Stomach (tissue), 9 donors: ENCODE measurements around the gene ZCCHC7. TPM values are rescaled to one million over a fixed set of nuclear protein-coding genes. Genes with fewer than 3 reads are reported as not detected.

Experiments
- DNase-seq, 2 donors: peaks; one replicate each; pipeline versions ENCODE4 v3.0.0 to v3.0.0-alpha.2; 2013 to 2019
- H3K27ac ChIP-seq, 5 donors: fragments of 200-600 bp in 4 of 5; sonication (generic) in 4 of 5; one replicate each; pipeline ENCODE4 v1.5.1; 2013 to 2019; ENCODE audit warnings: mild to moderate bottlenecking in 1 of 5, moderate library complexity in 1 of 5
- H3K27me3 ChIP-seq, 3 donors: fragments of 200-600 bp; sonication (generic); one replicate each; pipeline ENCODE4 v1.5.1; 2017 to 2019; ENCODE audit warnings: mixed run types in 1 of 3
- H3K36me3 ChIP-seq, 4 donors: fragments of 200-600 bp; sonication (generic); 1 replicate in 3 of 4; 2 replicates in 1 of 4; pipeline ENCODE4 v1.5.1; 2016 to 2019
- H3K4me1 ChIP-seq, 4 donors: fragments of 200-600 bp; sonication (generic); one replicate each; pipeline ENCODE4 v1.5.1; 2016 to 2019
- H3K4me3 ChIP-seq, 4 donors: fragments of 200-600 bp; sonication (generic) in 3 of 4; one replicate each; pipeline ENCODE4 v1.5.1; 2016 to 2019; ENCODE audit warnings: mild to moderate bottlenecking in 1 of 4
- H3K9me3 ChIP-seq, 4 donors: fragments of 200-600 bp; sonication (generic); one replicate each; pipeline ENCODE4 v1.5.1; 2016 to 2019
- CTCF ChIP-seq, 7 experiments: fragments of 450-650 bp in 4 of 7; fragments of 200-600 bp in 3 of 7; sonication (generic) in 3 of 7; IDR thresholded peaks; one replicate each; pipeline ENCODE4 v1.5.1; 2016 to 2019; ENCODE audit warnings: antibody characterized with exemption in 7 of 7, control low read depth in 2 of 7, mild to moderate bottlenecking in 1 of 7
- EP300 ChIP-seq: sonication (generic); formaldehyde crosslinking; IDR thresholded peaks from one replicate; pipeline ENCODE4 v1.6.1; 2017; ENCODE audit warnings: antibody characterized with exemption
- POLR2A ChIP-seq, 4 donors: fragments of 450-650 bp; IDR thresholded peaks; one replicate each; pipeline ENCODE4 v1.6.1; 2016; ENCODE audit warnings: antibody characterized with exemption in 4 of 4, control low read depth in 2 of 4, mild to moderate bottlenecking in 1 of 4, moderate library complexity in 1 of 4
- POLR2AphosphoS5 ChIP-seq, 3 donors: sonication (generic); formaldehyde crosslinking; IDR thresholded peaks; one replicate each; pipeline ENCODE4 v1.6.1; 2016; ENCODE audit warnings: antibody characterized with exemption in 3 of 3
- WGBS, 5 donors: extraction: QIAGEN DNeasy Blood & Tissue Kit in 3 of 5; methylation state at CpG; one replicate each; pipeline versions ENCODE4 v1.1.5 to v1.1.7; 2013 to 2018; 5-methylcytosine and 5-hydroxymethylcytosine counted together
- intact Hi-C: fragments of 100-400 bp; cut with DNase I; formaldehyde crosslinking; loops from one replicate; pipeline ENCODE4 v1.15.1; 2023; ENCODE audit warnings: low total_unique reads
- polyA plus RNA-seq, 3 donors: library from polyadenylated mRNA; stranded (reverse); fragments of 200-250 nt; gene quantifications; one replicate each; pipeline ENCODE4 v1.2.3, GENCODE V29; 2013
- total RNA-seq, 5 donors: library from RNA; depleted of rRNA; stranded (reverse); fragments of >200 nt; gene quantifications; one replicate each; pipeline versions ENCODE4 v1.1.0 to v1.2.3, GENCODE V29; 2014 to 2016
- donor health status: healthy with polysubstance abuse.
- donor health status: Bipolar disorder and iron deficiency.
- donor health status: healthy.

ZCCHC7 gene
- total and polyA plus RNA-seq, 8 donors = 7.9 to 67.1 (median 17.6) TPM

- 64 to 99% (median 71%) methylated on average over 3 to 6 of the region's 6 CpGs for WGBS, 5 donors
These were observed 166.3 kb downstream of the ZCCHC7 start for GRCh38 chr9:37286530-37287175.

GRCh38 chr9:37287317-37287716 lies 166.9 kb downstream of the ZCCHC7 start:
- intact Hi-C loops = no loop called here
- H3K36me3 ChIP-seq = no peaks in the 10 kb centered on the region
- 46 to 64% (median 57%) methylated on average over 4 of the region's 4 CpGs for WGBS, 5 donors
- H3K27ac ChIP-seq = no peak overlapping the region
- peaks cover 0 to 21% (median 6%) of the 10 kb centered on the region in 4 donors for H3K4me1 ChIP-seq
- no peak for TF ChIP-seq POLR2AphosphoS5 (IDR thresholded peaks at IDR 0.05)
- no peak for TF ChIP-seq POLR2A (IDR thresholded peaks at IDR 0.05)
- no peak for TF ChIP-seq EP300
- no peak for TF ChIP-seq CTCF (IDR thresholded peaks at IDR 0.05)
- no peaks in the 10 kb centered on the region for H3K9me3 ChIP-seq
- DNase-seq = no peak
- H3K27me3 ChIP-seq = no peaks in the 10 kb centered on the region
- no peak overlapping the region for H3K4me3 ChIP-seq

More at GRCh38 chr9:37286530-37287175, 166.3 kb downstream of the ZCCHC7 start:
- intact Hi-C loops = no loop called here
- Histone ChIP-seq H3K9me3 (no peaks in the 10 kb centered on the region), H3K4me1 (peaks cover 0 to 21% (median 7%) of the 10 kb centered on the region in 4 donors), H3K36me3 (no peaks in the 10 kb centered on the region), H3K27me3 (no peaks in the 10 kb centered on the region), H3K27ac (no peak overlapping the region), H3K4me3 (no peak overlapping the region)
- DNase-seq = no peak
- TF ChIP-seq POLR2AphosphoS5 (IDR thresholded peaks at IDR 0.05) (no peak), POLR2A (IDR thresholded peaks at IDR 0.05) (no peak), CTCF (IDR thresholded peaks at IDR 0.05) (no peak), EP300 (no peak)

- intact Hi-C loops = no loop called here
- Histone ChIP-seq H3K27ac (no peak overlapping the region), H3K9me3 (no peaks in the 10 kb centered on the region), H3K27me3 (no peaks in the 10 kb centered on the region), H3K4me3 (no peak overlapping the region), H3K36me3 (no peaks in the 10 kb centered on the region), H3K4me1 (peaks cover 0 to 19% (median 3%) of the 10 kb centered on the region in 4 donors)
- no peak for DNase-seq
- TF ChIP-seq CTCF (IDR thresholded peaks at IDR 0.05) (no peak), EP300 (no peak), POLR2AphosphoS5 (IDR thresholded peaks at IDR 0.05) (no peak), POLR2A (IDR thresholded peaks at IDR 0.05) (no peak)
- 84 to 95% (median 95%) methylated on average over 4 of the region's 4 CpGs for WGBS, 5 donors
These were observed 169.3 kb downstream of the ZCCHC7 start for GRCh38 chr9:37289631-37290030.

GRCh38 chr9:37290366-37290939 lies 170.1 kb downstream of the ZCCHC7 start:
- Histone ChIP-seq H3K4me1 (peaks cover 0 to 19% (median 2%) of the 10 kb centered on the region in 4 donors), H3K36me3 (no peaks in the 10 kb centered on the region), H3K4me3 (no peak overlapping the region), H3K27ac (no peak overlapping the region), H3K27me3 (no peaks in the 10 kb centered on the region), H3K9me3 (no peaks in the 10 kb centered on the region)
- TF ChIP-seq POLR2AphosphoS5 (IDR thresholded peaks at IDR 0.05) = no peak
- no peak for TF ChIP-seq EP300
- TF ChIP-seq CTCF (IDR thresholded peaks at IDR 0.05) = no peak
- WGBS, 5 donors = 91 to 95% (median 92%) methylated on average over 7 of the region's 7 CpGs
- intact Hi-C loops = no loop called here
- no peak for DNase-seq
